A549 (cell line): ENCODE measurements around the gene VDR.

Source experiments
- CEBPB ChIP-seq, 2 experiments: fragments of >200 bp in 1 of 2; sonication (Bioruptor Twin) in 1 of 2; formaldehyde crosslinking in 1 of 2; IDR thresholded peaks; 2 replicates each; pipeline ENCODE4 v1.6.1; 2012 to 2016
- CTCF ChIP-seq: fragments of >200 bp; sonication (Bioruptor Twin); formaldehyde crosslinking; IDR thresholded peaks from 3 replicates; pipeline ENCODE4 v1.5.1; 2016
- EHMT2 ChIP-seq: fragments of 200-600 bp; sonication (generic); IDR thresholded peaks from 2 replicates; pipeline ENCODE4 v1.6.1; 2016; ENCODE audit warnings: antibody characterized with exemption, low read depth, mild to moderate bottlenecking, moderate library complexity
- EP300 ChIP-seq, 2 experiments: fragments of >200 bp; sonication (Bioruptor Twin); formaldehyde crosslinking; IDR thresholded peaks; 2 replicates in 1 of 2; 3 replicates in 1 of 2; pipeline ENCODE4 v1.6.1; 2016 to 2017
- JUN ChIP-seq, 2 experiments: fragments of >200 bp; sonication (Bioruptor Twin); formaldehyde crosslinking; IDR thresholded peaks; 2 replicates in 1 of 2; 3 replicates in 1 of 2; pipeline ENCODE4 v1.6.1; 2016 to 2017
- KDM1A ChIP-seq: fragments of 200-600 bp; sonication (generic); IDR thresholded peaks from 2 replicates; pipeline ENCODE4 v1.6.1; 2016; ENCODE audit warnings: low read depth, mild to moderate bottlenecking
- MAX ChIP-seq: IDR thresholded peaks from 2 replicates; pipeline ENCODE4 v1.6.1; 2012
- MAZ ChIP-seq: fragments of 150-350 bp; IDR thresholded peaks from 2 replicates; pipeline ENCODE4 v1.6.1; 2014; ENCODE audit warnings: antibody characterized with exemption, low read depth, low read length, borderline replicate concordance
- POLR2A ChIP-seq: IDR thresholded peaks from 2 replicates; pipeline ENCODE4 v1.6.1; 2012; ENCODE audit warnings: mild to moderate bottlenecking, low read length
- RFX5 ChIP-seq: fragments of 450-650 bp; IDR thresholded peaks from 2 replicates; pipeline ENCODE4 v1.7.1; 2014; ENCODE audit warnings: antibody characterized with exemption, mild to moderate bottlenecking, moderate library complexity
- USF2 ChIP-seq: fragments of 450-650 bp; IDR thresholded peaks from 2 replicates; pipeline ENCODE4 v1.6.1; 2014; ENCODE audit warnings: antibody characterized with exemption

GRCh38 chr12:47844264-47845019, 60.4 kb downstream of the VDR start:
- TF ChIP-seq CTCF, result no peak
- TF ChIP-seq POLR2A, result no peak
- TF ChIP-seq RFX5, result no peak
- no peak for TF ChIP-seq MAX
- TF ChIP-seq MAZ, result no peak
- TF ChIP-seq USF2, result no peak
- TF ChIP-seq KDM1A, result no peak
- TF ChIP-seq CEBPB (IDR thresholded peaks at IDR 0.05), result no peak
- no peak for TF ChIP-seq JUN (IDR thresholded peaks at IDR 0.05)
- no peak for TF ChIP-seq EHMT2
- no peak for TF ChIP-seq EP300 (IDR thresholded peaks at IDR 0.05)
